HepG2 (cell line): ENCODE measurements around the gene ROMO1. TPM values are rescaled to one million over a fixed set of nuclear protein-coding genes. Genes with fewer than 3 reads are reported as not detected.
A peak's percentile ranks its signal among the peaks of the same experiment; 100 is the strongest.

Source experiments
- ATAC-seq: fragments of 200-7000 bp; cut with Tn5 transposase; 3 replicates; pipeline ENCODE4 v1.9.1; 2020; ENCODE audit warnings: mild to moderate bottlenecking, moderate library complexity
- BruUV-seq: library from RNA; stranded (reverse); fragments of 400-500 nt; replicated peaks from 2 replicates; lab custom pipeline; 2021; lab: Mats Ljungman, UMichigan
- CTCF ChIA-PET: fragments of 300-600 bp; formaldehyde crosslinking; extraction: SDS; loops from one replicate; lab custom pipeline; 2021; ENCODE audit warnings: low total read pairs, inconsistent platforms, low intra/inter-chr PET ratio; lab: Yijun Ruan, JAX
- POLR2A ChIA-PET: fragments of 350-600 bp; sonication (Branson Sonifier 250); formaldehyde crosslinking; loops from one replicate; lab custom pipeline; 2020; ENCODE audit warnings: antibody characterized with exemption, inconsistent platforms; lab: Yijun Ruan, JAX
- DNase-seq: peaks from one replicate; pipeline ENCODE4 v3.0.0-alpha.2; 2015; ENCODE audit warnings: low spot score
- FAIRE-seq: peaks from 3 replicates; lab custom pipeline; 2011; peaks lifted over from hg19 to GRCh38; lab: Jason Lieb, UNC
- H2AFZ ChIP-seq: one replicate; pipeline ENCODE4 v1.6.1; 2011; ENCODE audit warnings: low read length, inconsistent platforms
- H3K27ac ChIP-seq: fragments of 300-600 bp; 3 replicates; pipeline ENCODE4 v1.8.0; 2011; ENCODE audit warnings: mixed run types, mild to moderate bottlenecking, mixed read lengths, low read length, inconsistent platforms; ENCODE audit not compliant: insufficient read depth; ENCODE audit errors: extremely low read length
- H3K27me3 ChIP-seq, 2 experiments: fragments of 200-600 bp in 1 of 2; 2 replicates in 1 of 2; 3 replicates in 1 of 2; pipeline versions ENCODE4 v1.6.0 to v1.8.0; 2011; ENCODE audit warnings: low read length in 2 of 2, mild to moderate bottlenecking in 2 of 2, moderate library complexity in 2 of 2, inconsistent platforms in 1 of 2; ENCODE audit not compliant: insufficient read depth in 2 of 2, control insufficient read depth in 1 of 2
- H3K36me3 ChIP-seq, 2 experiments: fragments of 200-600 bp in 1 of 2; replicated peaks in 1 of 2; 2 replicates in 1 of 2; 3 replicates in 1 of 2; pipeline versions ENCODE4 v1.5.1 to v1.8.0; 2011; ENCODE audit warnings: low read length in 2 of 2, inconsistent platforms in 1 of 2; ENCODE audit not compliant: insufficient read depth in 2 of 2, control insufficient read depth in 1 of 2
- H3K4me1 ChIP-seq: 2 replicates; pipeline ENCODE4 v1.5.1; 2012; ENCODE audit warnings: low read length, inconsistent platforms; ENCODE audit not compliant: insufficient read depth
- H3K4me2 ChIP-seq: 2 replicates; pipeline ENCODE4 v1.6.0; 2011; ENCODE audit warnings: low read depth, low read length, inconsistent platforms
- H3K4me3 ChIP-seq, 3 experiments: fragments of 200-600 bp in 1 of 3; sonication (generic), shearing (Covaris generic) in 1 of 3; replicated peaks in 1 of 3; 2 replicates each; pipeline ENCODE4 v1.5.1; 2011 to 2016; ENCODE audit warnings: low read length in 3 of 3, inconsistent platforms in 2 of 3, low read depth in 2 of 3, mild to moderate bottlenecking in 2 of 3, control low read depth in 1 of 3, mixed read lengths in 1 of 3; ENCODE audit not compliant: insufficient read depth in 1 of 3
- H3K79me2 ChIP-seq: one replicate; pipeline ENCODE4 v1.6.1; 2011; ENCODE audit warnings: low read length, inconsistent platforms; ENCODE audit not compliant: insufficient read depth
- H3K9ac ChIP-seq: 2 replicates; pipeline ENCODE4 v1.6.0; 2011; ENCODE audit warnings: mild to moderate bottlenecking, low read depth, low read length, inconsistent platforms; ENCODE audit not compliant: insufficient read depth
- H3K9me3 ChIP-seq: 2 replicates; pipeline ENCODE4 v1.5.1; 2012; ENCODE audit warnings: mild to moderate bottlenecking, low read length
- H4K20me1 ChIP-seq: 2 replicates; pipeline ENCODE4 v1.6.0; 2011; ENCODE audit warnings: inconsistent platforms, mild to moderate bottlenecking, low read length, moderate library complexity; ENCODE audit not compliant: insufficient read depth
- ATF4 ChIP-seq, 2 experiments: fragments of 450-650 bp in 1 of 2; sonication (generic) in 1 of 2; formaldehyde crosslinking; IDR thresholded peaks; 2 replicates each; pipeline versions ENCODE4 v1.5.0 to v1.8.0; 2020 to 2022; ENCODE audit warnings: mild to moderate bottlenecking in 1 of 2, missing genetic modification reagents in 1 of 2
- CCDC6 ChIP-seq: sonication (generic); formaldehyde crosslinking; IDR thresholded peaks from 2 replicates; pipeline ENCODE4 v1.8.1; 2022; ENCODE audit warnings: mild to moderate bottlenecking, missing genetic modification reagents, moderate library complexity
- CEBPG ChIP-seq: IDR thresholded peaks from 2 replicates; pipeline ENCODE4 v1.6.1; 2016
- FOXO4 ChIP-seq: sonication (generic); formaldehyde crosslinking; conservative IDR thresholded peaks from 2 replicates; pipeline ENCODE4 v1.8.1; 2023; ENCODE audit warnings: missing genetic modification reagents
- FUBP1 ChIP-seq: sonication (generic); formaldehyde crosslinking; IDR thresholded peaks from 2 replicates; pipeline ENCODE4 v1.5.1; 2020; ENCODE audit warnings: missing genetic modification reagents, mild to moderate bottlenecking, borderline replicate concordance
- RBFOX2 ChIP-seq: fragments of 200-400 bp; formaldehyde crosslinking; IDR thresholded peaks from 2 replicates; pipeline ENCODE4 v1.6.1; 2017; ENCODE audit warnings: low read depth, mild to moderate bottlenecking, low read length
- REST ChIP-seq, 2 experiments: IDR thresholded peaks; 2 replicates each; pipeline ENCODE4 v1.6.1; 2011 to 2012; ENCODE audit warnings: low read length in 2 of 2, borderline replicate concordance in 1 of 2, low read depth in 1 of 2, mild to moderate bottlenecking in 1 of 2, moderate library complexity in 1 of 2
- SMARCE1 ChIP-seq: fragments of 450-650 bp; IDR thresholded peaks from 2 replicates; pipeline ENCODE4 v1.6.1; 2017; ENCODE audit warnings: borderline replicate concordance
- TCF12 ChIP-seq, 2 experiments: fragments of 450-650 bp in 1 of 2; sonication (generic) in 1 of 2; formaldehyde crosslinking in 1 of 2; IDR thresholded peaks; 2 replicates each; pipeline versions ENCODE4 v1.6.1 to v1.8.0; 2017 to 2022; ENCODE audit warnings: antibody characterized with exemption in 1 of 2, mild to moderate bottlenecking in 1 of 2, missing genetic modification reagents in 1 of 2, moderate library complexity in 1 of 2
- ZNF44 ChIP-seq: sonication (generic); formaldehyde crosslinking; IDR thresholded peaks from 2 replicates; pipeline ENCODE4 v1.5.1; 2020; ENCODE audit warnings: mild to moderate bottlenecking, missing genetic modification reagents
- ZNF547 ChIP-seq: sonication (generic); formaldehyde crosslinking; IDR thresholded peaks from 2 replicates; pipeline ENCODE4 v1.5.1; 2020; ENCODE audit warnings: mild to moderate bottlenecking, missing genetic modification reagents
- ZNF878 ChIP-seq: sonication (generic); formaldehyde crosslinking; IDR thresholded peaks from 2 replicates; pipeline ENCODE4 v1.8.1; 2023; ENCODE audit warnings: mild to moderate bottlenecking, missing genetic modification reagents, moderate library complexity
- WGBS: methylation state at CpG from one replicate; pipeline ENCODE4 v1.1.6; 2017; ENCODE audit warnings: low lambda C conversion rate; 5-methylcytosine and 5-hydroxymethylcytosine counted together
- in situ Hi-C: cut with HindIII; loops from 2 replicates; pipeline ENCODE4 v1.10.0; 2017; ENCODE audit warnings: low pct_unique_long_range_greater_than_20kb; ENCODE audit not compliant: extremely low pct_ligation_motif_present
- intact Hi-C: fragments of 100-400 bp; cut with micrococcal nuclease; formaldehyde crosslinking; loops from one replicate; pipeline ENCODE4 v1.10.0; 2022; ENCODE audit not compliant: unreplicated experiment
- polyA plus RNA-seq, 8 experiments: library from polyadenylated mRNA; depleted of rRNA in 3 of 8; stranded (reverse) in 7 of 8; unstranded in 1 of 8; fragments of >200 nt; fragmentation: Illumina TruSeq in 4 of 8; extraction: Trizol in 4 of 8; gene quantifications; 2 replicates each; pipeline versions ENCODE4 v1.2.1 to v1.2.3, GENCODE V29; 2011 to 2016; ENCODE audit warnings: low read depth in 4 of 8, missing spikeins in 1 of 8, mixed read lengths in 1 of 8; ENCODE audit not compliant: insufficient read depth in 1 of 8
- total RNA-seq, 5 experiments: library from RNA; depleted of rRNA; stranded (reverse); fragments of >200 nt; fragmentation: Illumina TruSeq; extraction: Trizol; gene quantifications; 2 replicates each; pipeline ENCODE4 v1.2.3, GENCODE V29; 2016; ENCODE audit warnings: low read depth in 1 of 5
- TF ChIP-seq, protein P1 (sequence below): sonication (generic); formaldehyde crosslinking; IDR thresholded peaks from 2 replicates; pipeline ENCODE4 v1.5.1; 2020; ENCODE audit warnings: missing genetic modification reagents, mild to moderate bottlenecking, borderline replicate concordance

The ROMO1 gene
- total and polyA plus RNA-seq, 2 of the 13 experiments (the other 11 are each of a cell fraction or from before 2014, with no cell fraction given) = 636 to 755 TPM

DNA sequence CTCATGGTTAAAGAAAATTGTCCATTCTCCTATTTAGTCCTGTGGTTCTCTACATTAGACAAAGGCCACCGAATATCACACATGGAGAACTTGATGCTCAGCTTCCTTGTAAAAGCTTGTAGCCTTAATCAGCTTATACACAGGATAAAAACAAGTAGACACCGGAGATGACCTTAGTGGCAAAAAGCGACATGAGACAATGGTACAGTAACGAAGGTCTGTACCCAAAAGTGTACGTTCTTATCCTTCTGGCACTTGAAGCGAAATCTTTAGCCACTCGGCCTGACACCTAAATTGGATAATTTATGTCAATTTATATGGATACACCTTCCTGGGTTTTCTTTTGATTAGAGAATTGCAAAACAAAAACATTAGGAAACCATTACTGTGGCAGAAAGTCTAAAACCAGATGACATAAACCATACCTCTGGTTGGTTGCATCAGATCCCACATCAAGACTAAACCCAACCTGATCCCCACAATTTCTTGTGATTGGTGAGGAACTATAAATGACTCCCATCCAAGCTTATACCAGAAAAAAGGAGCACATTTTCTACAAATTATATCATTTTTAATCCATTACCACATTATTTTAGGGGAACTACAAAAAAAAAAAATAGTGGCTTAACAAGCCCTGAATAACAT, 36.7 kb downstream of the ROMO1 start:
- H3K9ac ChIP-seq = no peak overlapping the region
- peaks cover 99% of the 10 kb centered on the region for H3K79me2 ChIP-seq
- POLR2A ChIA-PET = interaction anchor here (0.8 to 2.6 kb wide), 11 partner anchors 11 to 119 kb away, joined by 3 to 21 read pairs (median 4); partner anchors contain the start of genes NFS1, PHF20 and ROMO1
- CTCF ChIA-PET = no interaction called here
- intact Hi-C loops = no loop called here
- DNase-seq (no peak), ATAC-seq (no peak), FAIRE-seq (no peak)
- no peak overlapping the region for H2AFZ ChIP-seq
- peak overlapping the region; percentile 28 for H3K4me2 ChIP-seq
- H3K9me3 ChIP-seq = no peaks in the 10 kb centered on the region
- no peaks in the 10 kb centered on the region; a peak in 1 of 5 replicates for H3K27me3 ChIP-seq
- H3K4me1 ChIP-seq = peaks cover 96% of the 10 kb centered on the region
- in situ Hi-C loops = no loop called here
- H3K27ac ChIP-seq = no peak overlapping the region
- BruUV-seq = no TSS peak
- H4K20me1 ChIP-seq = peaks cover 100% of the 10 kb centered on the region
- peaks cover 38 to 89% of the 10 kb centered on the region in 2 experiments for H3K36me3 ChIP-seq
- no peak overlapping the region; a peak in 1 of 6 replicates for H3K4me3 ChIP-seq
- WGBS = 91% methylated on average over 7 of the region's 7 CpGs
- TF ChIP-seq RBFOX2 (peak; percentile 59), FOXO4 (CRISPR knock-in tag) (0 out of 2 replicates have a peak, but pooled peaks have one; percentile 72), TCF12 (IDR thresholded peaks at IDR 0.05) (no peak), TCF12 (CRISPR knock-in tag; IDR thresholded peaks at IDR 0.05) (no peak), ZNF547 (CRISPR knock-in tag) (0 out of 2 replicates have a peak, but pooled peaks have one; percentile 39), CCDC6 (CRISPR knock-in tag) (no peak), CEBPG (0 out of 2 replicates have a peak, but pooled peaks have one; percentile 15), FUBP1 (peak; percentile 79; the same call in 1 of the 2 replicates), SMARCE1 (no peak), ZNF44 (CRISPR knock-in tag) (0 out of 2 replicates have a peak, but pooled peaks have one; percentile 74), REST (IDR thresholded peaks at IDR 0.05; ENCODE audit: borderline replicate concordance in 1 of 2, low read depth in 1 of 2, low read length in 2 of 2) (no peak), ATF4 (CRISPR knock-in tag; IDR thresholded peaks at IDR 0.05) (peak in 1 of 2 experiments; percentile 8; a peak in 1 of 4 replicates), ZNF878 (CRISPR knock-in tag) (0 out of 2 replicates have a peak, but pooled peaks have one; percentile 33)
- TF ChIP-seq, protein P1, sequence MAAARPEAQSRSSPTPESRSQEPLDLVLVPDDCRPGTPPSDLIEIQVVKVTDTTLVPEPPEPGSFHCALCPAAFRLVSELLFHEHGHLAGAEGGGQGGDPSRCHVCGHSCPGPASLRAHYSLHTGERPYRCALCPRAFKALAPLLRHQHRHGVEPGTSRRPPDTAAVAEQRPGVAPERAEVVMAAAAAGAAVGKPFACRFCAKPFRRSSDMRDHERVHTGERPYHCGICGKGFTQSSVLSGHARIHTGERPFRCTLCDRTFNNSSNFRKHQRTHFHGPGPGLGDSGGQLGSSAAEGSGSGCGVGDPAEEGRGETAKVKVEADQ (CRISPR knock-in tag) = 0 out of 2 replicates have a peak, but pooled peaks have one; percentile 63
